HK-2 (cell line): ENCODE results near the gene CREB3L1.

ENCODE experiments used
- DNase-seq: peaks from one replicate; pipeline ENCODE4 v3.0.0-alpha.2; 2018; ENCODE audit not compliant: unreplicated experiment

CREB3L1 gene, protein sequence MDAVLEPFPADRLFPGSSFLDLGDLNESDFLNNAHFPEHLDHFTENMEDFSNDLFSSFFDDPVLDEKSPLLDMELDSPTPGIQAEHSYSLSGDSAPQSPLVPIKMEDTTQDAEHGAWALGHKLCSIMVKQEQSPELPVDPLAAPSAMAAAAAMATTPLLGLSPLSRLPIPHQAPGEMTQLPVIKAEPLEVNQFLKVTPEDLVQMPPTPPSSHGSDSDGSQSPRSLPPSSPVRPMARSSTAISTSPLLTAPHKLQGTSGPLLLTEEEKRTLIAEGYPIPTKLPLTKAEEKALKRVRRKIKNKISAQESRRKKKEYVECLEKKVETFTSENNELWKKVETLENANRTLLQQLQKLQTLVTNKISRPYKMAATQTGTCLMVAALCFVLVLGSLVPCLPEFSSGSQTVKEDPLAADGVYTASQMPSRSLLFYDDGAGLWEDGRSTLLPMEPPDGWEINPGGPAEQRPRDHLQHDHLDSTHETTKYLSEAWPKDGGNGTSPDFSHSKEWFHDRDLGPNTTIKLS

GRCh38 chr11:46277622-46278386 lies at the start of gene CREB3L1:
CREB3L1 (plus strand) TSS chr11:46277662; CDS start chr11:46278112, 450 bp downstream.
- DNase-seq = peak; percentile 58

GRCh38 chr11:46229230-46229629 lies 48.2 kb upstream of the CREB3L1 start:
- no peak for DNase-seq

- no peak for DNase-seq
Observed at GRCh38 chr11:46234311-46234710, 43.2 kb upstream of the CREB3L1 start.

- no peak for DNase-seq
Observed at GRCh38 chr11:46235777-46236688, 41.4 kb upstream of the CREB3L1 start.

DNA sequence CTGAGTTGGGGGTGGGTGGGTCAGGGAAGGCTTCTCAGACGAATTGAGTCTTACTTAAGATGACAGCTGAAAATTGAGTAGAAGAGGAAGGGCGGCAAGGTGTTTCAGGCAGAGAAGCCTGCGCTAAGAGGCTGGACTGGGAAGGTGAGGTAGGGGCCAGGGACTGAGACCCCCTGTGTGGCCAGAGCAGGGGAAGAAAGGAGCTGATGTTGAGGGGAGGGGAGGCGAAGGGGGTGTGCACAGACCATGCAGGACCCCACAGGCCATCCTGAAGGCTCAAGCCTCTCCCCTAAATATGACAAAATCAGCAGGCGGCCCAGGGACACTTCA lies 40.6 kb upstream of the CREB3L1 start:
- DNase-seq = no peak

- DNase-seq = peak; percentile 71
Observed at GRCh38 chr11:46237248-46238077, 40.0 kb upstream of the CREB3L1 start.

DNA sequence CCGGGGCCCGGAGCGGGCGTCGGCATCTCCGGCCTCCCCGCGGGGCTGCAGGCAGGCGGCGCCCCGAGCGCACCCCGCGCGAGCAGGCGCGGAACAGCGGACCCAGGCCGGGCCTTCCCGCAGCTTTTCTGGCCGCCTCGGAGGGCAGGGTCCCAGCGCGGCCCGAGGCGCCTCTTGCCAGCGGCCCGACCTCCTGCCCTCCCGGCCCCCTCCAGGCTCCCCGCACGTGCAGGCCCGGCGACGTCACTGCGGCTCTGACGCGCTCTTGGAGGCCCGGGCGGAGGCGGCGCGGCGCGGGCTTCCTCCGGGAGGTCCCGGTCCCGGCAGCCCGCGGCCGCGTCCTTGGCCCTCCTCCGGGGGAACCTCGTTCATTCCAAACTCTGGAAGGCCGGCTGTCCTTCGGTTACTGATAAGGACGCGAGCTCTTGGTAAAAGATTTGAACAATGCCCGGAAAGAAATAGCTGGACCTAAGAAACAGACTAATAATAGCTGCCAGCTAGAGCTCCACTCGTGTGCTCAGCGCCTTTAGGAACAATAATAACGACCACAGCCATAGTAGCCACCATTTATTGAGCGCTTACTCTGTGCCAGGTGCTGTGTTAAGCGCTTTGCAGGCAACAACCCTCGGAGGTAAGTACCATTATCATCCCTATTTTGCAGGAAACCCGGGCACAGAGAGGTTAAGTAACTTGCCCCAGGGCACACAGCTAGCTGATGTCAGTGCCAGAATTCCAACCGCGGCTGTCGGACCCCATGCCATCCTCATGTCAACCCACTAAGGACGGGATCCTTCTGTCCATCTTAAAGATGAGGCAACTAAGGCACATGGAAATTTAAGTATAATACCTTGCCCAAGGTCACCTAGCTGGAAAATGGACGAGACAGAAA lies 39.1 kb upstream of the CREB3L1 start:
- peak; percentile 47 for DNase-seq

- peak; percentile 85 for DNase-seq
Observed at GRCh38 chr11:46238967-46239800, 38.3 kb upstream of the CREB3L1 start.

- DNase-seq = no peak
Observed at GRCh38 chr11:46239801-46240061, 37.7 kb upstream of the CREB3L1 start.

GRCh38 chr11:46240371-46240770 lies 37.1 kb upstream of the CREB3L1 start:
- DNase-seq = no peak

DNA sequence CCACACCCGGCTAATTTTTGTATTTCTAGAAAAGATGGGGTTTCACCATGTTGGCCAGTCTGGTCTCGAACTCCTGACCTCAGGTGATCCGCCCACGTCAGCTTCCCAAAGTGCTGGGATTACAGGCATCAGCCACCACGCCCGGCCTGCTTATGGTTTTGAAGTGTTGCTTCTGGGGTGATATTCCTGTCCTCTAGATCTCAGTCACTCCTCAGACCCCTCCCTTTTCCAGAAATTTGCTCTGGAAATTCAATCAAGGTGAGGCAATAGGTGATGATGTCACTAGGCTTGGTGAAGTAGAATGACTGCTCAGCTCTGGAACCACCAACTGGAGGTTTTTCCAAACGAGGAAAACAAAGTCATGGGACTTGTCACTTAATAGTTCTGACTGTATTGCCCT lies 36.6 kb upstream of the CREB3L1 start:
- no peak for DNase-seq

DNA sequence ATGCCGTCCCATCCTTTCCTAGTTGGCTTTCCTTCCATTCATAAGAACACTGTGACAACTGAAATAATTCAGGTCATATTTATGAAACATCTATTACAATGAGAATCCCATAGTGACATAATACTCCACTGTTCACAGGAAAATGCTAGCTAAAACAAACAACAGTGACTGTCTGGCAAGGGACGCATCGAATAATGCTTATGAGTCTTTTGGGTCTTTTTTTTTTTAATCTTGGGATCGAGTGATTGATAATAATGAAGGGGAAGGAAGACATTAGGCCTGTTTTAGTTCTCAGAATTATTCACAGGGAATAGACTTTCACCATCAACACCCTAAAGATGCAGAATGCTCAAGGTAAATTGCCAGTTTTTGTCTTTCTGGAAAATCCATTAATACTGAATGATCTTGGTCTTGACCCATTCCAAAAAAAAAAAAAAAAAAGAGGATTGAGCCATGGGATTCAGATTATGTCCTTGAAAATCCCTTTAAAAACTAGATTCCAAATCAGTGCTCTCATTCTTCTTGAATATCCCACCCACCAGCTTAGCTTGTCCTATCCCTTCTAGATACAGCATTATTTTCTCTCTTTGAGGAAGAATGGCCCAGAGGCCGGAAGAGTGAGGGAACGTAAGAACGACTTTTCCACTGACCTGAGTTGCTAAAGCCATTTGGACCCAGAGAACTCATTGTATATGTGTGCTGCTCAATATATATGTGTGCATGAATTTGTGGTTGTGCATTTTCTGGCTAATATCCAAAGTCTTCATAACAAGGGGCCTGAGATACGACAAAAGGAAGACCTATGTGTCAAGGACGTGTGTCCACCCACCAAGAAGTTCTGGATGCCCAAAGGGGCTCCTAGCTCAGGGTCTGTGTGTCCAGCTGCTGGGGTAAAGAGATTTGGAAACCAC lies 35.2 kb upstream of the CREB3L1 start:
- DNase-seq = no peak

DNA sequence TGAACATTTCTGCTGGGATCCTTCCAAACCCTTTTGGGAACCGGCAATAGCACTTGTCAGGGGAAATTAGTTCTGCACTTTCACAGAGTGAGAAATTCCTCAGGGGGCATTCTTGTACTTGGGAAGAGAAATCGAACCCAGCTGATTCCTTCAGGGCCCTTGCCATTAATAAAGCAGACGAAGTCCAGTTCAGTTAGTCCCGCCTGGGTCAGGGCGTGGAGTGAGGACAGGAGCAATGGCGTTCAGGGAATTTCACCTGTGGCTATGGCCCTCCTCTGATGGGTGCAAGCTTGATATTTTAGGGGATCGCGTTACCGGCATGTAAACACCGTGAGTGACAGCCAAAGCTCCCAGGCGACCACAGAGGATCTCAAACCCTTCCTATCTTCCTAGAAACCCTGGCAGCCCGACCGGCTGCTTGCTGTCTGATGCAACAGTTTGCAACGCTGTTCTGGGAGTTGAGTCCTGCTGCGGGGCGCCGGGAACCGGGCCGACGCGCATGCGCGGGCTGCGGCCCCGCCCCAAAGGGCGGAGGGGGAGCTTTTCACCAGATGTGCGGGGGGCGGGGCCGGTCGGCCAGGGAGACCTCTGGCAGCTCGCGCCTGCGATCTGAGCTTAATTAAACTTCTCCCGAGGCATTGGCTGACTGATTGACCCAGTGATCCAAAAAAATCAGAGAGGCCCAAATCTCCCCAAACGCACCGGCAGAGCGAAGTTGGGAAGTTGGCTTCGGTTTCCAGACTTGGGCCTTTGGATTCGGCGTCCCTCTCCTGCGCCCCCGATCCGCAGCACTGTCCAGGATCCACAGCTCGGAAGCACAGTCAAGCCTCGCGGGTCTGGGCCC lies 34.3 kb upstream of the CREB3L1 start:
- peak; percentile 87 for DNase-seq

GRCh38 chr11:46243796-46244109 lies 33.7 kb upstream of the CREB3L1 start:
- DNase-seq = no peak

DNA sequence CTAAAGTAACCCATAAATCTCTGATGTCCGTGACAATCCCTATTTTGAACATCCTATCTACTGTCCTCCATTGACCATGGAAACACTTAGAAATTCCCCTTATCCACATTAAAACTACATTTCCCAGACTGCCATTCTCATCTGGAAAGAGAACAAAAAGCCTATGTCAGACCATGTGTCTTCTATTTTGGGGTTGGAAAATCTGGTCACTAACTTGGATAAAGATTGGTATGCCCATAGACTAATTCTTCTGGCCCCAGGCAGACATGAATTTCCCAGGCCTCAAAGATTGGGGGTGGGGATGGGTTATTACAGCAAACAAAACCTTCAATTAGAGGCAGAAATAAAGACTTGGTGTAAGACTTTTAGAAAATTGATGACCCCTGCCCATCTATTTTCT lies 30.9 kb upstream of the CREB3L1 start:
- DNase-seq = no peak

DNA sequence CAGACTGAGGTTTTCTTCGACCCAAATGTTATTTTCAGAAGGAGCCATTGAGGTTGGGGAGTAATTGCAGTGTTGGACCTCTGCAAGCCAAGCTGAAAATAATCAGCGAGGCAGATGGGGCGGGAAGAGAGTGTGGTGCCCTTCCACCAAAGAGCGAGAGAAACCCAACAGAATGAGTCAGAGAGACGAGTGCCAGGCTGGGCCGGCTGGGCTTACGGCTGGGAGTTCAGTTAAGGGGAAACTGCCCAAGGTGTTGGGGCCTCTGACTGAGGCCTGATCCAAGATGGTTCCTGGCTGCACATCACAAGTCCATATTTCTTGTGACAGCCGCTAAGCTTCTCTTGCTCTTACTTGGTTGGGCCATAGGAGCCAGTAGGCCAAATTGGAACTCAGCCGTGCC lies 30.4 kb upstream of the CREB3L1 start:
- DNase-seq = peak; percentile 34

- peak; percentile 45 for DNase-seq
Observed at GRCh38 chr11:46247659-46248058, 29.8 kb upstream of the CREB3L1 start.
